ENCODE measurements around the gene NYAP1.

The NYAP1 gene

GRCh38 chr7:100465299-100465698, 18.4 kb upstream of the NYAP1 start:
- Histone ChIP-seq H3K27ac (ENCODE audit: low read depth, low read length) (no peak overlapping the region), H3K4me1 (ENCODE audit: control insufficient read depth, insufficient read depth, low read length) (peaks cover 4% of the 10 kb centered on the region; the same call in 1 of the 2 replicates), H3K4me3 (ENCODE audit: low read depth, low read length) (no peak overlapping the region), H3K9ac (ENCODE audit: low read depth, low read length) (no peak overlapping the region), H3K36me3 (ENCODE audit: control insufficient read depth, insufficient read depth, low read length) (no peaks in the 10 kb centered on the region), H3K9me3 (ENCODE audit: control insufficient read depth, insufficient read depth, low read length) (no peaks in the 10 kb centered on the region), H3K27me3 (ENCODE audit: control insufficient read depth, insufficient read depth, low read length) (no peaks in the 10 kb centered on the region)

DNA sequence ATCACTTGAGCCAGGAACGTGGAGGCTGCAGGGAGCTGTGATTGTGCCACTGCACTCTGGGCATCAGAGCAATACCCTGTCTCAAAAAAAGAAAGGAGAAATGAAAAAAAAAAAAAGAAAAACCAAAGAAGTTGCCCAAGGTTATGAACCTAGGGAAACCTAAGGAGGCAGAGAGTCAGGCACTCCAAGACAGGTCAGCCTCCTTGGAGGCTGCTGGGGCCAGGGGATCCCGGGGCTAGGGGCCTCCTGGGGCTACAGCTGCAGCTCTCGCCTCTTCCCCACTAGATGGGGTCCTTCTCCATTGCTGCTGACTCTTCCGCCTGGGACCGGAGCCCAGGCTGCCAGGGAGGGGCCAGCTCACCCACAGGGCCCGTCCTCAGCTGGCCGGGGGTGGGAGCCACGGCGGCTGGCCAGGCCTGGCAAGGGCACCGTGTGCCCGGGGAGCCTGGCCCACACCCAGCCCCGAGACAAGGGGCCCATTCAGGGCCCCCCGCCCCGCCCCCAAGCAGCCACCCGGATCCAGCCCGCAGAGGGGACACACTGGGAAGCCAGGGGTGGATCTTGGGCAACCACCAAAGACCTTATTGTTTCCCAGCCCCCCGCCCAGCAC, 17.9 kb upstream of the NYAP1 start:
- H3K36me3 ChIP-seq (ENCODE audit: control insufficient read depth, insufficient read depth, low read length), result peaks cover 3% of the 10 kb centered on the region; the same call in 1 of the 2 replicates
- no peak overlapping the region for H3K9ac ChIP-seq (ENCODE audit: low read depth, low read length)
- no peaks in the 10 kb centered on the region for H3K9me3 ChIP-seq (ENCODE audit: control insufficient read depth, insufficient read depth, low read length)
- no peaks in the 10 kb centered on the region for H3K27me3 ChIP-seq (ENCODE audit: control insufficient read depth, insufficient read depth, low read length)
- H3K4me3 ChIP-seq (ENCODE audit: low read depth, low read length), result no peak overlapping the region
- H3K4me1 ChIP-seq (ENCODE audit: control insufficient read depth, insufficient read depth, low read length), result peaks cover 4% of the 10 kb centered on the region; the same call in 1 of the 2 replicates
- H3K27ac ChIP-seq (ENCODE audit: low read depth, low read length), result no peak overlapping the region

GRCh38 chr7:100466653-100467605, 16.8 kb upstream of the NYAP1 start:
- H3K4me1 ChIP-seq (ENCODE audit: control insufficient read depth, insufficient read depth, low read length), result peaks cover 6% of the 10 kb centered on the region; the same call in 1 of the 2 replicates
- H3K9me3 ChIP-seq (ENCODE audit: control insufficient read depth, insufficient read depth, low read length), result no peaks in the 10 kb centered on the region
- no peak overlapping the region for H3K9ac ChIP-seq (ENCODE audit: low read depth, low read length)
- no peak overlapping the region for H3K4me3 ChIP-seq (ENCODE audit: low read depth, low read length)
- H3K27ac ChIP-seq (ENCODE audit: low read depth, low read length), result no peak overlapping the region
- H3K36me3 ChIP-seq (ENCODE audit: control insufficient read depth, insufficient read depth, low read length), result peaks cover 3% of the 10 kb centered on the region; the same call in 1 of the 2 replicates
- H3K27me3 ChIP-seq (ENCODE audit: control insufficient read depth, insufficient read depth, low read length), result no peaks in the 10 kb centered on the region

DNA sequence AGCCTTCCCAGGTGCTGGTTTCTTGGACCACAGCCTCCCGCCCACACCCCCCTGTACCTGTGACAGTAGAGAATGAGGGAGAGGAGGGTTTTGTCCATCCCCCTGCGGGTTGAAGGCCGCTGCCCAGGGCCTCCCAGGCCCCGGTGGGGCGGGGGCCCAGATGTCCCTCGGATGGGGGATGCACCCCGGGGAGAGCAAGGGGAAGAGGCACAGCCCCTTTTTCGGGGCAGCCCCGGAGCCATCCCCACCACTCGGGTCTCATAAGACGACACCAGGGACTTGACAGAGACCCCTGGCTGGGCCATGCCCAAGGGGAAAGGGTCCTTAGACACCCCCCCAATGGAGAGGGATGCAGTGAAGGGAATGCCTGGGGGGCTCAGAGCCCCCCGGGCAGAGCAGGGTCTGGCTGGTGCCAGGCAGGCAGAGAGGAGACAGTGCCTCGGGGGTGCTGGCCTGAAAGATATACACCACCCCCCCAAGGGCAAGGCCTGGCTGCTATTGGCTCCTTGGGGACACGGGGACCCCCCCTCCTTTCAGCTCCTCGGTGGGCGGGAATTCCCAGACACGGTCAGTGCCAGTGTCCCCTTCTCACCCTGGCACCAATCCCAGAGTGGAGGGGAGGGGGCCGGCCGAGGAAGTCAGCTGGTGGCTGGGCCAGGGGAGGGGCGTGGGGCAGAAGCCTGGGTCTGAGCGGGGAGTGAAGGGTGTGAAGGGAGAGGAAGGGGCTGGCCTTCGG, 15.9 kb upstream of the NYAP1 start:
- H3K36me3 ChIP-seq (ENCODE audit: control insufficient read depth, insufficient read depth, low read length), result peaks cover 3% of the 10 kb centered on the region; the same call in 1 of the 2 replicates

GRCh38 chr7:100469227-100470044, 14.3 kb upstream of the NYAP1 start:
- no peak overlapping the region for H3K27ac ChIP-seq (ENCODE audit: low read depth, low read length)
- H3K4me1 ChIP-seq (ENCODE audit: control insufficient read depth, insufficient read depth, low read length), result peaks cover 7% of the 10 kb centered on the region; the same call in 1 of the 2 replicates
- H3K4me3 ChIP-seq (ENCODE audit: low read depth, low read length), result no peak overlapping the region
- no peaks in the 10 kb centered on the region for H3K9me3 ChIP-seq (ENCODE audit: control insufficient read depth, insufficient read depth, low read length)
- no peak overlapping the region for H3K9ac ChIP-seq (ENCODE audit: low read depth, low read length)
- H3K27me3 ChIP-seq (ENCODE audit: control insufficient read depth, insufficient read depth, low read length), result no peaks in the 10 kb centered on the region
- H3K36me3 ChIP-seq (ENCODE audit: control insufficient read depth, insufficient read depth, low read length), result peaks cover 9% of the 10 kb centered on the region; the same call in 1 of the 2 replicates

More for the DNA sequence above, 15.9 kb upstream of the NYAP1 start:
- H3K9me3 ChIP-seq (ENCODE audit: control insufficient read depth, insufficient read depth, low read length), result no peaks in the 10 kb centered on the region
- H3K9ac ChIP-seq (ENCODE audit: low read depth, low read length), result no peak overlapping the region
- H3K4me1 ChIP-seq (ENCODE audit: control insufficient read depth, insufficient read depth, low read length), result peaks cover 7% of the 10 kb centered on the region; the same call in 1 of the 2 replicates
- no peaks in the 10 kb centered on the region for H3K27me3 ChIP-seq (ENCODE audit: control insufficient read depth, insufficient read depth, low read length)
- no peak overlapping the region for H3K4me3 ChIP-seq (ENCODE audit: low read depth, low read length)
- H3K27ac ChIP-seq (ENCODE audit: low read depth, low read length), result no peak overlapping the region

DNA sequence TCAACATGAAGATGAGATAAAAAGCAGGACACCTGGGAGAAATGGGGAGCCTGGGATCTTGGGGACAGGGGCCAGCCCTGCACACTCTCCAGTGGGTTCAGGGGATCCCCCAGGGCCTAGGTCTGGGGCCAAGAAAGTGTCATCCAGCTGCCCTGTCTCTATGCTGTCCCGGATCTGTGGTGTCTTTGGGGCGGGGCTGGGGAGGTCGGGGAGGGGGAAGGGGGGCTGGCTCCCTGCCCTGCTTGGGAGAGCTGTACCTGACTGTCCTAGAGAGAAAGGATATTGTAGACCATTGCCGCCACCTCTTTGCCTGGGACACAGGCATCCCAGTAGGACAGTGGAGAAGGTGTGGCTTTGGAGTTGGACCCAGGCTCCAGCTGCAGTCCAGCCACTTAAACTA, 12.7 kb upstream of the NYAP1 start:
- H3K4me1 ChIP-seq (ENCODE audit: control insufficient read depth, insufficient read depth, low read length), result peaks cover 11% of the 10 kb centered on the region
- H3K9me3 ChIP-seq (ENCODE audit: control insufficient read depth, insufficient read depth, low read length), result no peaks in the 10 kb centered on the region
- peaks cover 10% of the 10 kb centered on the region; the same call in 1 of the 2 replicates for H3K36me3 ChIP-seq (ENCODE audit: control insufficient read depth, insufficient read depth, low read length)
- no peaks in the 10 kb centered on the region for H3K27me3 ChIP-seq (ENCODE audit: control insufficient read depth, insufficient read depth, low read length)
- H3K9ac ChIP-seq (ENCODE audit: low read depth, low read length), result no peak overlapping the region
- no peak overlapping the region for H3K4me3 ChIP-seq (ENCODE audit: low read depth, low read length)
- no peak overlapping the region for H3K27ac ChIP-seq (ENCODE audit: low read depth, low read length)

DNA sequence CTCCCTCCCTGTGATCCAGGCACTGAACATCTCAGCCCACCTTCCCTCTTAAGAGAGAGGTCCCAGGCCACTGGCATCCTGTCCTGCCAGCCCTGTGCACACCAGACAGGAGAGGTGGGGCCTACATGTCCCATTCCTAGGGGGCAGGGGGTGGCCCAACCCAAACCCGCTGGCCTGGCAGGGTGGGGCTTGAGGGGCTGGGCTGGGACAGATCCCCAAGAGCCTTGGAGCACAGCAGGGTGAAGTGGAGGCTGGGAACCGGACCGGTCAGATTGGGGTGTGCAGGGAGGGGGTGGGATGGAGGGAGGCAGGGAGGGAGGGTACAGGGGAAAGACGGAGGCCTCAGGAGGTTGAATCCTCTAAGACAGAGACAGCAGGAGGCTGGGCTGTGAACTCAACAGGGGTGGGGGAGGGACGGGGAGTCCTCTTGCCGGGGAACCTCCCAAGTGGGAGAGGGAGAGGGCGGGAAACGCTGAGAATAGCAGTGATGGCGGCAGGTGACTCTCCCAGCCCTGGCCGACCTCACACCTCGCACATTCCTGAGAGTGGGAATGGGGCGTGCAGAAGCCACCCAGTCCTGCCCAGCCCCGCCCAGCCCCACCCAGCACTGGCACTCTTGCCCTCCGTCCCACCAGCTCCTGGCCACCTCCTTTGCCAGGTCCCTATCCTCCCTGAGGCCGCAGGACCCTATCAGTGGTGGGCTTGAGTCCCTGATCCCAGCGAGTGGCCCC, 11.4 kb upstream of the NYAP1 start:
- Histone ChIP-seq H3K27ac (ENCODE audit: low read depth, low read length) (no peak overlapping the region), H3K27me3 (ENCODE audit: control insufficient read depth, insufficient read depth, low read length) (no peaks in the 10 kb centered on the region), H3K9ac (ENCODE audit: low read depth, low read length) (no peak overlapping the region), H3K9me3 (ENCODE audit: control insufficient read depth, insufficient read depth, low read length) (no peaks in the 10 kb centered on the region), H3K4me1 (ENCODE audit: control insufficient read depth, insufficient read depth, low read length) (peaks cover 14% of the 10 kb centered on the region), H3K36me3 (ENCODE audit: control insufficient read depth, insufficient read depth, low read length) (peaks cover 10% of the 10 kb centered on the region; the same call in 1 of the 2 replicates), H3K4me3 (ENCODE audit: low read depth, low read length) (no peak overlapping the region)

GRCh38 chr7:100472854-100473499, 10.8 kb upstream of the NYAP1 start:
- H3K9ac ChIP-seq (ENCODE audit: low read depth, low read length), result no peak overlapping the region
- H3K4me1 ChIP-seq (ENCODE audit: control insufficient read depth, insufficient read depth, low read length), result peaks cover 14% of the 10 kb centered on the region
- H3K4me3 ChIP-seq (ENCODE audit: low read depth, low read length), result no peak overlapping the region
- peaks cover 10% of the 10 kb centered on the region; the same call in 1 of the 2 replicates for H3K36me3 ChIP-seq (ENCODE audit: control insufficient read depth, insufficient read depth, low read length)
- H3K27me3 ChIP-seq (ENCODE audit: control insufficient read depth, insufficient read depth, low read length), result no peaks in the 10 kb centered on the region
- H3K27ac ChIP-seq (ENCODE audit: low read depth, low read length), result peak overlapping the region; percentile 47
- H3K9me3 ChIP-seq (ENCODE audit: control insufficient read depth, insufficient read depth, low read length), result no peaks in the 10 kb centered on the region

DNA sequence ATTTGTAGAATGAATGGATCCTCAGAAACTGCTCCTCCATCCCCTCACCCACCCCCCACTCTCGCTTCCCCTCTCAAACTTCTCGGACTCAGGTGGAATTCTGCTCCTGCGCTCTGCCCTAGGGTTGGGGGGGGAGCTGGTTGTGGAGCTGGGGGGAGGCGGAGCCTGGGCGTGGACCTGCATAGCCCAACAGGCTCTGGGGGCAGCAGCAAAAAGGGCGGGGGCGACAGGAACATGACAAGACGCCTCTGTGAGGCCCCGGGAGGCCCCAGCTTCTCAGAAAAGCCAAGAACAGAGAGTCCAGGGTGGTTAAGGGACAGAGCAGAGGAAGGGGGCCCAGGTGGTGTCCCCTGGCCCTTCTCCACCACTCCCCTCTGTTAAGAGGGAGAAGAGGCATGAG, 8.2 kb upstream of the NYAP1 start:
- Histone ChIP-seq H3K4me1 (ENCODE audit: control insufficient read depth, insufficient read depth, low read length) (peaks cover 10% of the 10 kb centered on the region; the same call in 1 of the 2 replicates), H3K9me3 (ENCODE audit: control insufficient read depth, insufficient read depth, low read length) (no peaks in the 10 kb centered on the region), H3K36me3 (ENCODE audit: control insufficient read depth, insufficient read depth, low read length) (peaks cover 10% of the 10 kb centered on the region; the same call in 1 of the 2 replicates), H3K9ac (ENCODE audit: low read depth, low read length) (no peak overlapping the region), H3K27me3 (ENCODE audit: control insufficient read depth, insufficient read depth, low read length) (no peaks in the 10 kb centered on the region), H3K4me3 (ENCODE audit: low read depth, low read length) (no peak overlapping the region; the same call in 1 of the 2 replicates), H3K27ac (ENCODE audit: low read depth, low read length) (no peak overlapping the region)

Data from HUES48 (cell line).